Prostate gland (tissue), 2 donors: ENCODE data around the gene TSPAN32. TPM values are rescaled to one million over a fixed set of nuclear protein-coding genes. Genes with fewer than 3 reads are reported as not detected.
"Not testable (repeated sequence)": the region's sequence is repeated elsewhere in the genome, so short reads cannot be mapped to it uniquely, and the experiment has no call there.

ENCODE experiments used
- DNase-seq: peaks from one replicate; pipeline ENCODE4 v3.0.0-alpha.2; 2019; ENCODE audit warnings: low spot score
- H3K27ac ChIP-seq, 2 donors: fragments of 200-600 bp; sonication (generic); 2 replicates each; pipeline ENCODE4 v1.5.1; 2017 to 2019
- H3K27me3 ChIP-seq: fragments of 200-600 bp; sonication (generic); replicated peaks from 2 replicates; pipeline ENCODE4 v1.5.1; 2019; ENCODE audit not compliant: insufficient read depth
- H3K36me3 ChIP-seq, 2 donors: fragments of 200-600 bp; sonication (generic); 1 replicate in 1 of 2; 2 replicates in 1 of 2; pipeline versions ENCODE4 v1.5.1 to v1.8.1; 2017 to 2019
- H3K4me1 ChIP-seq: fragments of 200-600 bp; sonication (generic); replicated peaks from 2 replicates; pipeline ENCODE4 v1.5.1; 2019
- H3K4me3 ChIP-seq, 2 donors: fragments of 200-600 bp; sonication (generic); 2 replicates each; pipeline ENCODE4 v1.5.1; 2017 to 2019
- H3K9me3 ChIP-seq: fragments of 200-600 bp; sonication (generic); 2 replicates; pipeline ENCODE4 v1.5.1; 2017
- POLR2A ChIP-seq: fragments of 450-650 bp; IDR thresholded peaks from one replicate; pipeline ENCODE4 v1.6.1; 2016; ENCODE audit warnings: antibody characterized with exemption, mild to moderate bottlenecking
- POLR2AphosphoS5 ChIP-seq: sonication (generic); formaldehyde crosslinking; IDR thresholded peaks from one replicate; pipeline ENCODE4 v1.6.1; 2017; ENCODE audit warnings: antibody characterized with exemption
- WGBS: methylation state at CpG from one replicate; pipeline ENCODE4 v1.1.5; 2018; 5-methylcytosine and 5-hydroxymethylcytosine counted together
- intact Hi-C: fragments of 100-400 bp; cut with DNase I; formaldehyde crosslinking; loops from one replicate; pipeline ENCODE4 v1.14.2; 2022
- total RNA-seq, 2 donors: library from RNA; depleted of rRNA; stranded (reverse); fragments of >200 nt; gene quantifications; one replicate each; pipeline ENCODE4 v1.1.0, GENCODE V29; 2016
- TF ChIP-seq, protein P1 (sequence below), 4 experiments: fragments of 200-600 bp in 2 of 4; fragments of 450-650 bp in 2 of 4; sonication (generic) in 2 of 4; IDR thresholded peaks; 1 replicate in 3 of 4; 2 replicates in 1 of 4; pipeline ENCODE4 v1.5.1; 2016 to 2019; ENCODE audit warnings: antibody characterized with exemption in 4 of 4, mild to moderate bottlenecking in 2 of 4, moderate library complexity in 2 of 4

Gene TSPAN32
- total RNA-seq, 2 donors from 2014 or later = not detected

DNA sequence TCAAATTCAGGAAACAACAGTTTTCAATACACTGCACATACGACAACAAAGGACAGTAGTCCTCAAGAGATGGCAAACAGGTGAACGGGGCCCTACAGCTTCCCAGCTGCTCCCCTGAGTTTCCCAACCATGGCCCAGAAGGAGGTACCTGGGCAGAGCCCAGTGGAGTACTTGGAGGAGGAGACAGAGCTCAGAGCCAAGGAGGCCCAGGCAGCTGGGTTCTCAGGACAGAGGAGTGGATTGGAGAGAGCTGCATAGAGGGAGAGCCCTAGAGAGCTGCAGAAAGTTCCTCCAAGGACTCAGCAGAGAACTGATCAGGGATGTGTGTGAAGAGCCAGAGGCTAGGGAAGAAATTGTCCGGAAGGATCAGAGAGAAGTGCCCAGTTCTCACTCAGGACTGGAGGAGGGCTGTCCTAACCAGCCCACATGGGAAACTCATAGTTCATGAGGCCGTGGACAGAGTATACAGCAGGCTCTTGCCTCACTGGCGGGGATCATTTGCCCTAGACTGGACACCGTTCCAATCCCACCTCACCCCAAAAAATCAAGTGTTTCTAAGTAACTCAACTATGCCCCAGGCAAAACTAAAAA is 23.8 kb upstream of the TSPAN32 start:
- H3K36me3 ChIP-seq = no peaks in the 10 kb centered on the region
- no peak overlapping the region for H3K27ac ChIP-seq
- no peaks in the 10 kb centered on the region for H3K27me3 ChIP-seq
- H3K4me3 ChIP-seq = no peak overlapping the region
- WGBS = 90% methylated on average over 6 of the region's 6 CpGs
- no peak for DNase-seq
- H3K9me3 ChIP-seq = no peaks in the 10 kb centered on the region
- intact Hi-C loops = no loop called here
- TF ChIP-seq, protein P1, sequence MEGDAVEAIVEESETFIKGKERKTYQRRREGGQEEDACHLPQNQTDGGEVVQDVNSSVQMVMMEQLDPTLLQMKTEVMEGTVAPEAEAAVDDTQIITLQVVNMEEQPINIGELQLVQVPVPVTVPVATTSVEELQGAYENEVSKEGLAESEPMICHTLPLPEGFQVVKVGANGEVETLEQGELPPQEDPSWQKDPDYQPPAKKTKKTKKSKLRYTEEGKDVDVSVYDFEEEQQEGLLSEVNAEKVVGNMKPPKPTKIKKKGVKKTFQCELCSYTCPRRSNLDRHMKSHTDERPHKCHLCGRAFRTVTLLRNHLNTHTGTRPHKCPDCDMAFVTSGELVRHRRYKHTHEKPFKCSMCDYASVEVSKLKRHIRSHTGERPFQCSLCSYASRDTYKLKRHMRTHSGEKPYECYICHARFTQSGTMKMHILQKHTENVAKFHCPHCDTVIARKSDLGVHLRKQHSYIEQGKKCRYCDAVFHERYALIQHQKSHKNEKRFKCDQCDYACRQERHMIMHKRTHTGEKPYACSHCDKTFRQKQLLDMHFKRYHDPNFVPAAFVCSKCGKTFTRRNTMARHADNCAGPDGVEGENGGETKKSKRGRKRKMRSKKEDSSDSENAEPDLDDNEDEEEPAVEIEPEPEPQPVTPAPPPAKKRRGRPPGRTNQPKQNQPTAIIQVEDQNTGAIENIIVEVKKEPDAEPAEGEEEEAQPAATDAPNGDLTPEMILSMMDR (IDR thresholded peaks at IDR 0.05) = no peak
- TF ChIP-seq POLR2A (no peak), POLR2AphosphoS5 (no peak)
- H3K4me1 ChIP-seq = no peaks in the 10 kb centered on the region

DNA sequence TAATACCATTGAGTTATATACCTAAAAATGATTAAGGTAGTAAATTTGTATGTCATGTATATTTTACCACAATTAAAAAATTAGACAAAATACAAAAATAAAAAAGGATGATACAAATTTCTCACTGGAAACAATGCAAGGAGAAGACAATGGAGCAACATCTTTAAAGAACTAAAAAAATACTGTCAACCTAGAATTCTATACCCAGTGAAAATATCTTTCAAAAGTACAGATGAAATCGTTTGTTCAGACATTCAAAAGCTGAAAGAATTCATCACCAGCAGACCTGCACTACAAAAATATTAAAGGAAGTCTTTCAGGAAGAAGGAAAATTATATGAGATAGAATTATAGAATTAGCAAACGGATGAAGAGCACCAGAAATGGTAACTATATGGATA is 21.6 kb upstream of the TSPAN32 start:
- DNase-seq = no peak
- H3K27ac ChIP-seq = no peak overlapping the region
- no peaks in the 10 kb centered on the region for H3K27me3 ChIP-seq
- no peaks in the 10 kb centered on the region for H3K9me3 ChIP-seq
- H3K36me3 ChIP-seq = no peaks in the 10 kb centered on the region
- TF ChIP-seq POLR2AphosphoS5 (no peak), POLR2A (no peak)
- TF ChIP-seq, protein P1 (IDR thresholded peaks at IDR 0.05) = no peak
- no peaks in the 10 kb centered on the region for H3K4me1 ChIP-seq
- 85% methylated on average over 2 of the region's 2 CpGs for WGBS
- H3K4me3 ChIP-seq = no peak overlapping the region
- intact Hi-C loops = no loop called here

DNA sequence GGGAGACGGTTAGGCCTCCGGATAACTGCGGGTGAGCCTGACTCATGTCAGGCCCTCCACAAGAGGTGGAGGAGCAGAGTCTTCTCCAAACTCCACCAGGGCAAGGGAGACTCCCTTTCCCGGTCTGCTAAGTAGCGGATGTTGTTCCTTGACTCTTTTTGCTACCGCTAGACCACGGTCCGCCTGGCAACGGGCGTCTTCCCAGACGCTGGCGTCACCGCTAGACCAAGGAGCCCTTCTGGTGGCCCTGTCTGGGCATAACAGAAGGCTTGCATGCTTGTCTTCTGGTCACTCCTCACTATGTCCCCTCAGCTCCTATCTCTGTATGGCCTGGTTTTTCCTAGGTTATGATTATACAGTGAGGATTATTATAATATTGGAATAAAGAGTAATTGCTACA is 15.5 kb upstream of the TSPAN32 start:
- H3K4me1 ChIP-seq, H3K27ac ChIP-seq, H3K9me3 ChIP-seq, DNase-seq, H3K27me3 ChIP-seq, H3K36me3 ChIP-seq, H3K4me3 ChIP-seq, intact Hi-C loops: not testable (repeated sequence)
- 94% methylated on average over 13 of the region's 13 CpGs for WGBS

DNA sequence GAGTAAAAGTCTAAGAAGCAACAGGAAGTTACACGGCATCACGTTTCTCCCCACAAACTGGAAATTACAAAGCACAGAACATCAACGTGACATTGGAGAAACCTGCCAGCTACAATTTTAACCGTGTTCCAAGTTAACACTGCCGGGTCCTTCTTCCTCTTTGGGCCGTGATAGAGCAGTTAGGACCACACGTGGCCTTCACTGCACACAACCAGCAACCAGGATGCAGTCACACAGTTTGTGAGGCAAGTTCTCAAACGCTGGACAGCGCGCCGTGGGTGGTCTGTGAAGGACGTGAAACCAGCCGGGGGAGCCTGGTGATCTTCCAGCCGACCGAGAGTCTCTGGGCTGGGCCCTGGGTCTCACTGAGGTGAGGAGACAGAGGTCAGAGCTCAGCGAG is 14.7 kb upstream of the TSPAN32 start:
- no peaks in the 10 kb centered on the region for H3K4me1 ChIP-seq
- H3K9me3 ChIP-seq = no peaks in the 10 kb centered on the region
- H3K36me3 ChIP-seq = no peaks in the 10 kb centered on the region
- 36% methylated on average over 16 of the region's 16 CpGs for WGBS
- no peak overlapping the region for H3K4me3 ChIP-seq
- no peak for TF ChIP-seq POLR2AphosphoS5
- no peak for TF ChIP-seq POLR2A
- TF ChIP-seq, protein P1 (IDR thresholded peaks at IDR 0.05) = no peak
- no peak for DNase-seq
- H3K27me3 ChIP-seq = no peaks in the 10 kb centered on the region
- intact Hi-C loops = no loop called here
- no peak overlapping the region for H3K27ac ChIP-seq

DNA sequence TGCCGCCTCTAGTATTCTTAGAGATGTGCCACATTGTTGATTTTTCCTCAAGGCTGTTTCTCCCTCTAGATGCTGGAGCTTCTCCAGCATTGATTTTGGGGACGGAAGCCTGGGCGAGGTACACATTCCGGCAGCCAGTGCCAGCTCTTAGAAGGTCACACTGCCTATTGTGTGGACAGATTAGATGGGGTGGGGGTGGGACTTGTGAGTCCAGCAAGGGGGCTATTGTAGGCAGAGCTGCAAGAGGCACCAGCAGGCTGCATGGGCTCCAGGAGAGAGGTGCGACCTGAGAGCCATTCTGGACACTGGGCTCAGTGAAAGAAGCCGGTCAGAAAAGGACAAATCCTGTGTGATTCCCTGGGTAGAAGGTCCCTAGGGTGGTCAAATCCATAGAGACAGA is 12.5 kb upstream of the TSPAN32 start:
- no peak for TF ChIP-seq POLR2A
- TF ChIP-seq, protein P1 (IDR thresholded peaks at IDR 0.05) = no peak
- no peak for TF ChIP-seq POLR2AphosphoS5
- H3K9me3 ChIP-seq = no peaks in the 10 kb centered on the region
- no peak overlapping the region for H3K27ac ChIP-seq
- no peaks in the 10 kb centered on the region for H3K27me3 ChIP-seq
- no peak for DNase-seq
- H3K36me3 ChIP-seq = no peaks in the 10 kb centered on the region
- intact Hi-C loops = no loop called here
- no peak overlapping the region for H3K4me3 ChIP-seq
- H3K4me1 ChIP-seq = no peaks in the 10 kb centered on the region
- WGBS = 70% methylated on average over 6 of the region's 6 CpGs
